Measurements from ENCODE around the gene SEPHS2.

DNA sequence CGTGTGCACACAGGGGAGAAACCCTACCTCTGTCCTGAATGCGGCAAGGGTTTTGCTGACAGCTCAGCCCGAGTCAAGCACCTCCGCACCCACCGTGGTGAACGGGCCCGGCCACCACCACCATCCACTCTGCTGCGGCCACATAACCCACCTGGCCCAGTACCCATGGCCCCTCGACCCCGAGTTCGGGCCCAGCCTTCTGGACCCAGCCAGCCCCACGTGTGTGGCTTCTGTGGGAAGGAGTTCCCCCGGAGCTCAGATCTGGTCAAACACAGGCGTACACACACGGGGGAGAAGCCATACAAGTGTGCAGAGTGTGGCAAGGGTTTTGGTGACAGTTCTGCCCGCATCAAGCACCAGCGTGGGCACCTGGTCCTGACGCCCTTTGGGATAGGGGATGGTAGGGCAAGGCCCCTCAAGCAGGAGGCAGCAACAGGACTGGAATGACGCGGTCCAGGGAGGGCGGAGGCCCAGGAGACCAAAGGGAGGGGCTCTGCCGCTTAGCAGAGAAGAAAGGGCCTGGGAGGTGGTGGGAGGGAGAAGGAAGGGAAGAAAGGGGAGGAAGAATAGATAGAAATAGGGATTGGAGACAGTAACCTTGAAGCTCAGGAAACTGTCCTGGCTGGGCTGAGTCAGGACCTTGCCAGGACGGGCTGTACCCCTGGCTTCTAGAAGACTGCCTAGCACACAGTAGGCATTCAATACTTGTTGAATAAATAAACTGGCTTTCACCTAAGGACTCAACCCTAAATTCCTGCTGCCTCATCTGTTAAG lies 46.8 kb downstream of the SEPHS2 start:
- TF ChIP-seq POLR2A (IDR thresholded peaks at IDR 0.05) = no peak
- TF ChIP-seq, protein P1, sequence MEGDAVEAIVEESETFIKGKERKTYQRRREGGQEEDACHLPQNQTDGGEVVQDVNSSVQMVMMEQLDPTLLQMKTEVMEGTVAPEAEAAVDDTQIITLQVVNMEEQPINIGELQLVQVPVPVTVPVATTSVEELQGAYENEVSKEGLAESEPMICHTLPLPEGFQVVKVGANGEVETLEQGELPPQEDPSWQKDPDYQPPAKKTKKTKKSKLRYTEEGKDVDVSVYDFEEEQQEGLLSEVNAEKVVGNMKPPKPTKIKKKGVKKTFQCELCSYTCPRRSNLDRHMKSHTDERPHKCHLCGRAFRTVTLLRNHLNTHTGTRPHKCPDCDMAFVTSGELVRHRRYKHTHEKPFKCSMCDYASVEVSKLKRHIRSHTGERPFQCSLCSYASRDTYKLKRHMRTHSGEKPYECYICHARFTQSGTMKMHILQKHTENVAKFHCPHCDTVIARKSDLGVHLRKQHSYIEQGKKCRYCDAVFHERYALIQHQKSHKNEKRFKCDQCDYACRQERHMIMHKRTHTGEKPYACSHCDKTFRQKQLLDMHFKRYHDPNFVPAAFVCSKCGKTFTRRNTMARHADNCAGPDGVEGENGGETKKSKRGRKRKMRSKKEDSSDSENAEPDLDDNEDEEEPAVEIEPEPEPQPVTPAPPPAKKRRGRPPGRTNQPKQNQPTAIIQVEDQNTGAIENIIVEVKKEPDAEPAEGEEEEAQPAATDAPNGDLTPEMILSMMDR (IDR thresholded peaks at IDR 0.05) = no peak

Measured in right lobe of liver (tissue), 4 donors.